ENCODE data around the gene OTUD7B.
"Not testable (repeated sequence)": the region's sequence is repeated elsewhere in the genome, so short reads cannot be mapped to it uniquely, and the experiment has no call there.

OTUD7B gene

DNA sequence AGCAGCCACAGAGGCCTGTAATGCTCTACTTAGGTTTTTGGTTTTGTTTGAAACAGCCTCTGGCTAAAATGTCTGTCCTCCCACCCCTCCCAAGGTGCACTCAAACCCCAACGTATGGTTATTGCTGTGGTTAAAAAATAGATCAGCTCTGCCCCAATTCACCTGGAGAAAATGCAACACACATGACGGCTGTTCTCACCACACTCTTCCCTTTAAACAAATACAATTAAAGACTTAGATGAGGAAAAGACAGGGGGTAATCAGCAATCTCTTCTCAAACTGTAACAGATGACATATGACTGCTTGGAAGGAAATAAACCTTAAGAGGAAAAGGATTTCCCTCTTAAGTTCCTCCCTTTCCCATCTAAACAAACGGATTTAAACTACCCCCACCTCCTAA, 67.6 kb downstream of the OTUD7B start:
- no peak for DNase-seq

DNA sequence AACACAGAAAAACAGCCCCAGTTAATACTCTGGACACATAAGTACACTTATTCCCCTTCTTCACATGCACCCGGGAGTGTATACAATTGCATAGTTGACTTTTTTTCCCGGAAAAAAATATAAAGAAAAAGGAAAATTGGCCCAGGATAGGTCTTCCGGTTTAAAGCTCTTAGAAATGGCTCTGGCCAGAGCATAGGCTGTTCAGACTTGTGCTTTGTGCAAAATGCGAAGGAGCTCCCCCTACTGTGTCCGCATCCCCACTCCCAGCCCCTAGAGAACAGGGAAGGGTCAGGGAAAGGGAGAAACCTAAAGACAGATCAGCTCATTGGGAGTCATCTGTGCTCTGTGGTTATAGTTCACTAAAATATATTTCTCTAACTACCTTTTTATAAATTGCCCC, 68.3 kb downstream of the OTUD7B start:
- DNase-seq: peak in 1 of 4 experiments; percentile 21

DNA sequence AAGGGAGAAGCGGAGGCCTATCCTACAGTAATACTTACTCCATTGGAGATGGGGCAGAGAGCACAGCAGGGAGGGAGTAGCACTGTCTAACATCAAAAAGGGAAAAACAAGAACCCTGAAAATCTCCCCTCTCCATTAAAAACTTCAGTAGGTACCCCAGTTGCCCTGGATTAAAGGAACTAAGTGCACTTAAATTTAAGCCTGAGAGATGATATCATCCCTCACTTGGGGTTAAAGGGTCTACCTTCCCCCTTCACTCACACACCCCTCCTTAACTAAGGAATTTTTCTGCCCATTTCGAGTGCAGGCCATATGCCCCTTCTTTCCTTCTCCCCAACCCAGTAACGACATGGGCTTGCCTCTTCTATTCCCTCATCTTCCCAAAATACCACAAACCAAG, 70.1 kb downstream of the OTUD7B start:
- DNase-seq: no peak

DNA sequence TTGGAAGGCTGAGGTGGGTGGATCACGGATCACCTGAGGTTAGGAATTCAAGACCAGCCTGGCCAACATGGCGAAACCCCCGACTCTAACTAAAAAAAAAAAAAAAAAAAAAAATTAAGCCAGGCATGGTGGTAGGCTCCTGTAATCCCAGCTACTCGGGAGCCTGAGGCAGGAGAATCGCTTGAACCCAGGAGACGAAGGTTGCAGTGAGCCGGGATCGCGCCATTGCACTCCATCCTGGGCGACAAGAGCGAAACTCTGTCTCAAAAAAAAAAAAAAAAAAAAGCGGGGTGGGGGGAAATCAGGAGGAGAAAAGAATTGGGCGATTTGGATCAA, 71.9 kb downstream of the OTUD7B start:
- DNase-seq: not testable (repeated sequence)

DNA sequence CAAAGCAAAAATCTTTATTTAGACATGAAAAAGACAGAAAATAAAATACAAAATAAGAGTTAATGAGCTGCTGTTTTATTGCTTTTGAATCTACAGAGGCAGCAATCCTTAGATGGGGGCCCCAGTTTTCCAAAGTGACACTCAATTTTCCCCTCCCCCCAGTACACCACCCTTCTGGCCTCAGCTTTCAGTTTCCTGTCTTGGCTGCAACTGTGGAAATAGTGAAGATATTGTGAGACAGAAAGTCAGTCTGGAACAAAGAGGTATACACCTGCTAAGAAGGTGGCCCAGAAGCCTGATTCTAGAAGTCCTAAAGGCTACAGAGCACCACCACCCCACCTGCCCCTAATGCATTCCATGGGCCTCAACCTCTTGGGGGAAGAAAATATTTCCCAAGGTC, 72.8 kb downstream of the OTUD7B start:
- DNase-seq: no peak

DNA sequence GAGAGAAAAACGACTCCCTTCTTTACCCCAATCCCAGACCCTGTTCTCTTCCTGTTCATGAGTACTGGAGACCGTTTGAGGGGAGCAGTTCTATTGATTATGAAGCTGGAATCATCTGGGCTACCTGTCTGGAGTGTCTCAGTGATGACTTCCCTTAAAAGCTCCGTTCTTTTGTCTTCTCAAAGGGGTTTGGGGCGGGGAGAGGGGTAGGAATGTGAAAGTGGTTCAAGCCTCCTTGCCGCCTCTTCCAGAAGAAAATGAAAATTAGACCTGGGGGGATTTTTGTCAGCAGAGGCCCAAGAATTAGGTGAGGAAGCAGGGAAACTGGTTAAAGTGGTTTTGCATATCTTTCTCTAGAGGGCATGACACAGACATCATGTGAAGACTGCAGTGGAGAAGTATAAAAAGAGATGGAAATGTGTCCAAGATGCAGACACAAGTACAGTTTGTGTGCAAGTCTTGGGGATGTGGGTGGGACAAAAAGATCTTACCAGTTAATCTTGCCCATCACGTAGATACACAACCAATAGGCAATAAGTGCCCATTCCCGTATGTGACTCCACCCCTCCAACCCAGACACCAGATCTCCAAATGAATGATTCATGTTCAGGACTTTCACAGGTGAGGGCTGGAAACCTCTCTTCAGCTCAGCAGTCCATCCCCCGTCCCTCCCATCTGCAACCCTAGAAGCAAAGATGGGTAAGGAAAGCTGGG, 73.4 kb downstream of the OTUD7B start:
- peak in 3 of 4 experiments; percentile 22 to 48 (median 46) for DNase-seq

DNA sequence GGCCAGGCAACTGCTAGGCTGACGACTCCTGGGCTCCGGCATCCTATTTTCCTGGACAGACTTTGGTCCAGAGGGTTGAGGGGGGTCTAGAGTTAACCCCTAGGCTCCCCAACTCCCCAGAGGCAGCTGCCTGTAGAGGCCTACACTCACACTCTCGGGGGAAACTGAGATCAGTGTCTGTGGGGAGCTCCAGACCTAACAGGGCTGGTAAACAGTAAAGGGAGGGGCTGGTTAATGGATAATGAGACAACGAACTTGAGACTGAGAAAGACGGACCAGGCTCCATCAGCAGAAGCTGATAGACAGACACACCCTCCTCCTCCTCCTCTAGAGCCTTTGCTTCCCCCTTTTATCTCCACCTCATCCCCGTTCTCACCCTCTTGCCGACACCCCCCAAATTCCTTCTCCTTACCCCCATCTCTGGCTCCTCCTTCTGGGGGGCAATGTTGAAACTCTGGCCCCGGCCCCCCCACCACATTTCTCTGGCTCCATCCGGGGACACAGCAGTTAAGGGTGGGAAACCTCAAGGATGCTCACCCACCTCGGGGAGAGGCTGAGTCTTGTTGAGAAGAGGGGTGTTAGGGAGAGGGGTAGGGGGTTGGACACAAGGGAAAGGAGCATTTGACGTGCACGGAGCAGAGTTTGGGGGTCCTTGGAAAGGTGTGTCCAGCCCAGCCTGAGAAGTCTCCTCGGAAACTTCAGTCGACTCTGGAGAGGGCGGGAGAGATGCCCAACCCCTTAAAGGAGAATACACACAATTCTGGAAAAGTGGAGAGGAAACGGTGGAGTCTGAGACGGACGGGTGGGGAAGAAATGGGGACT, 74.1 kb downstream of the OTUD7B start, which contains the start of gene MTMR11:
MTMR11 (minus strand) TSS at position 710 of the 822 bp plus-strand sequence; CDS start at position 478, 232 bp downstream.
- no peak for DNase-seq

DNA sequence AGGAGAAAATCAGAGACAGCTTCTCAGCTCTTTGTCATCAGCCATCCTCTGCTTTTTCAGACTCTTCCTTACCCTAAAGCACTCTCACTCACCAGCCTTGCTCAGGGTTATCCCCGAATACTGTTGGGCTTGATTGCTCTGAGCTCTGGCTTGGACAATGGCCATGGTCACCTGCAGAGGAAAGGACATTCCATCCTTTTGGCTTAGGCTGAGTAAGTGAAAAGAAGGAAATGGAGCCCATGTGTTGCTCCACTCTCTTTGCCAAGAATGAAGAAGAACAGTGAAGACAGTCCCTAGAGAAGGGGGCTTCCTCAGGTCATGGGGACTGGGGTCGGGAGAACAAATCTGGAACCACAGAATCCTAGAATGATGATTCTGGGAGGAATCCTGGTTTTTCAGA, 76.2 kb downstream of the OTUD7B start:
- DNase-seq: no peak

DNA sequence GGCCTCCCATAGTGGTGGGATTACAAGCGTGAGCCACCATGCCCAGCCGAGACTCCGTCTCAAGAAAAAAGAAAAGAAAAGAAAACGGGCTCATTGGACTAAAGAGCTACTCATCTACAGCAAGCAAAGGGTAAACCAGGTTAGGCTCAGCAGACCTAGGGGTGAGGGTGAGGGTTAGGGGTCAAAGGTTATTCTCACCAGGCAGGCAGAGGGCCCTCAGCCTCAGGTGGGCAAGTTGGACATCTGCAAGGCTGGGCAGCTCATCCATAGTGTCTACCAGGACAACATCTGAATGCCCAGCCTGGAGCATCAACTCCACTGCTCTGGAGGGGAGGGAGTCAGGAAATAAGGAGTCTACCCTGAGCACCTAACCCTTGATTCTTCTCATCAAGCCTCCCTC, 77.3 kb downstream of the OTUD7B start:
- DNase-seq: no peak

DNA sequence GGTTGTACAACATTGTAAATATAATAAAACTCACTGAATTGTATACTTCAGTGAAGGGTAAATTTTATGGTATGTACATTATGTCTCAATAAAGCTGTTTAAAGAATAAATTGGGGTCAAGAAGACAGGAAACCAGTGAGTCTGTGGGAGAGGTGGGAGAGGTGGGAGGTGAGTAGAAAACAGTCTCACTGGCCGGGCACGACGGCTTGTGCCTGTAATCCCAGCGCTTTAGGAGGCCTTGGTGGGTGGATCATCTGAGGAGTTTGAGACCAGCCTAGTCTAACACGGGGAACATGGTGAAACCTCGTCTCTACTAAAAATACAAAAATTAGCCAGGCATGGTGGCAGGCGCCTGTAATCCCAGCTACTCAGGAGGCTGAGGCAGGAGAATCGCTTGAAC, 78.1 kb downstream of the OTUD7B start:
- no peak for DNase-seq

DNA sequence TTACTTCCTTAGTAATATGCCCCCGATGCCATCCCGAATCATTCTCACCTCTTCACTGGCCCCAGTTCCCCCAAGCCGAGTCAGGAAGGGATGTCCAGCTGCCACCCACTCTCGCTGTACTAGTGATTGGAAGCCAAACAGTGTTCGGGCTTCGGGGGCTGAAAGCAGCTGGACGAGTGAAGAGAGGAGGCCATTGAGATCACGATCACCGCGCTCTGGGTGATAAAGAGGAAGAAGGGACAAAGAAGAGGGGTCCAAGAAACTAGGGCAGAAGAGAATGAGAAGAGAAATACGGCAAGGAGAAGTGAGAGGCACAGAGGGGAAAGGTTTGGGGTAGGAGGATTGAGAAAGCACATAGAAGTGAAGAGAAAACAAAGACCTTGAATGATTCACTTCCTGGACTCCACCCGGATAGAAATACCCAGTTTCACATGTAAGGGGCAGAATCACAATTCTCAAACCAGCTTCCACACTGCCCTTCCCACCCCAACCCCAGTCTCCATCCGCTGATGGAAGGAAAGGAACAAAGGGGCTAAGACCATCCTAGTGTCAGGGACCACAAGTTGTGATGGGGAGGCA, 79.2 kb downstream of the OTUD7B start:
- peak in 3 of 4 experiments; percentile 32 to 38 (median 34) for DNase-seq

DNA sequence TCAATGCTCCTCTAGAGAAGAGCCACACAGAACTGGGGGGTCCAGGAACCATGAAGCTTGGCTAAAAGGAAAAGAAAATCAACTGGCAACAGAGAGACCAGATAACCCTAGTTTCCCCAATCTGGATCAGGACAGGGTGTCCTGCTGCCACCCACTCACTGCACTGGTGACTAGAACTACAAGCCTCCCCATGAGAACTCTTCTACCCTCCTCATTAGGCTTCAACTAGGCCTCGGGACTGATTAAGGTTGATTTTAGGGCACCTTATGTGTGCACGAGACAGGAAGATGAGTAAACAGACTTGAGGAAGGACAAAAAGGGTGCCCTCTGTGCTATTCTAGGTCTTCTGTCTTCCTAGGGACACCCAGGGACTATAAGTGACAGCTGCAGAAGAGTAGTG, 80.7 kb downstream of the OTUD7B start:
- DNase-seq: peak; percentile 39 to 67 (median 62)

DNA sequence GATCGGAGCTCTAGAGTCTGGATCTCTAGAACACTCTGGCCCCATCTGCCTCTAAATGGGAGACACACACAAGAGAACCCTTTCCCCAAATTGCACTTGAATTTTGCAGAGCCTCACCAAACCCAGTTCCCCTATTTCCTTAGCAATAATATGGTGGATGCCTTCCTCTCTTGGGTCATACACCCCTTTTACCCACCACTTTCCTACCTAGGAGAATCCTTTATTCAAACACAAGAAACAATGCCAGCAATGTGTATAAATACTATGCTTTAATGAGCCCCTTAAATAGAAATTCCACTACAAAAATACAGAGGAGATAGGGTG, 82.2 kb downstream of the OTUD7B start:
- DNase-seq: peak in 2 of 4 experiments; percentile 53 to 58

DNA sequence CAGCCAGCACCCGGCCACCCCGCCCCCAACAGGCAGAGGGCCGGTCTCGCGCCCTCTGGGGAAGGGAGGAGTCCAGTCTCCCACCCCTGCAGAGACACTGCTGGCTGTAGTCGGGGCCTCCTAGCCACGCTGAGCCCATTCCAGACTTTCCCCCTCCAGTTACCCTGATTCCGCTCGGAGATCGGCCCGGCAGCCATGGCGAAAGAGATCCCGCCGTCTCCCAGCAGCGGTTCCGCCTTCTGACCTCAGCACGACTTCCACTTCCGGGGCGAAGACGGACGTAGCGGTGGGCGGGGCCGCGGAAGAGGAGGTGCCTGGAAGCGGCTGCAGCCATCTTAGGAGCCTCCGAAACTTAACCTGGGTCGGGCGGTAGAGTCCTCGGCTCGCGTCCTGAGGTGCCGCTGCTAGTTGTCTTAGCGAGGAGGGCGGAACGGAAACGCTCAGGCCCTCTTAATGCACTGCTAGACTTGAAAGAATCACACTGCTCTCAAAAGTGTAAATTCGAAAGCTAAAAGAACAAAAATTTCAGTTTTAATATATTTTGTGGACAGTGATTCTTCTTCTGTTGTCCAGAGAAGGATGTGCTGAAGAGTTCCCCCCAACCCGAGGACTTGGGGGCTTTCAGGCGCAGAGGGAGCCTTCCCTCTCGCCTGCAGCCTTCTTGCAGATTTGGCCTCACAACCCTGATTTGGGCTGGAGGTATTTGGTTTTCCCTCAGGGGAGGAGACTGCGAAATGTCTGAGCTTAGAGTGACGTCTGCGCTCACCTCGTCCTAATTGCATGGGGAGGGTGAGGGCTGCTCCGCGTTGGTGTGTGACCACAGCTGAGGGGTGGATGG, 82.7 kb downstream of the OTUD7B start, which contains the start of gene SF3B4:
SF3B4 (minus strand) TSS at position 241 of the 838 bp plus-strand sequence; CDS start at position 197, 44 bp downstream.
- peak; percentile 95 to 98 (median 98) for DNase-seq

DNA sequence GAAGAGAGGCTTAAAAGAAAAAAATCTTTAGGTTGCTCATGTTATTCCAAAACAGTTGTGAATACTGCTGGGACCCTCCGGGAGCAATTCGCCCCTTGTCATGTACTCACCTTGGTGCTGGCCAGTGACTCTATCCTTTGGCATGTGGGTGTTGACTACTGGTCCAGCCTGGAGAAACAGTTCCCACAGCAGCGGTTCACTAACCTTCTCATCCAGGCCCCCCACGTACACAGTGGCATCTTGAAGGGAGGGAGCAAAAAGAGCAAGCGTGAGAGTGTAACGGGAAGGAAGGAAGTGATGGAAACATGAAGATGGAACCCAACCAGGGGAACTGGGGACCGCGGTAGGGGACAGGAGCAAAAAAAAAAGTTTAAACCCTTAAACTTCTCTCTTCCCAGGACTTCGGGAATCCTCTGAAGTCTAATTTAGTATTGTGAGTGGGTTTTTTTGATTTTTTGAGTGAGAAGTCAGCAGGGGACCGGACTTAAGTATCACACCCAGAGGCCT, 83.4 kb downstream of the OTUD7B start:
- DNase-seq: no peak

DNA sequence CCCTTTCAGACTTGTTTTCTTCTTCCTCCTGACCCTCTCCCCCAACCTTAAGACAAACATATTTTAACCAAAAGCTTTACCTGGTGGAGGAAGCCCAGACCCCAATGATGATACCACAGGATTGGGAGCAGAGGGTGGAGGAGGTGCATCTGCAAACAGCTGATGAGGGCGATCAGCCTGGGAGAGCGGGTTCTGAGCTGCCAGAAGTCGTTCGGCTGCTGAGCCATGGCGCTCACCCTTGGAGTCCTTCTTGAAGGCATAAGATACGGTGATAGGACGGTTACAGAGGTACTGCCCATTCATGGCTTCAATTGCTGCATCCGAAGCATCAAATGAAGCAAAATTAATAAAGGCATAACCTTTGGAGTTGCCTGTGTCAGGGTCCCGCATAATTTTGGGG, 84.2 kb downstream of the OTUD7B start:
- DNase-seq: no peak

DNA sequence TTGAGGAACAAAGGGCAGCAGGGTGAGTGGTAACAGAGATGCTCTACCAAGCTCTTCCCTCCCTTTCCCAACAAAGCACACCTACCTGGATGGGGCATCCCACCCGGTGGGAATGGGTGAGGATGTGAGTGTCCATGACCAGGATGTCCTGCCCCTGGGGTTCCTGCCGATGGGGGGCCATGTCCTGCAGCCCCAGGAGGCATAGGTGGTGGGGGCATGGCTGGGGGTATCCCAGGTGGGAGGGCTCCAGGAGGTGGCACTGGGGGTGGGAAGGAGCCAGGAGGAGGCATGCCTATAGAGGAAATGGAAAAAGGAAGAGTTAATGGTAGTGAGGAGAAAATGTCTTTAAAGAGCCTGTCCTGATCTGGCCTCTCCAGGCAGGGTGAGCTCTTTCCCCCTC, 84.8 kb downstream of the OTUD7B start:
- no peak for DNase-seq

DNA sequence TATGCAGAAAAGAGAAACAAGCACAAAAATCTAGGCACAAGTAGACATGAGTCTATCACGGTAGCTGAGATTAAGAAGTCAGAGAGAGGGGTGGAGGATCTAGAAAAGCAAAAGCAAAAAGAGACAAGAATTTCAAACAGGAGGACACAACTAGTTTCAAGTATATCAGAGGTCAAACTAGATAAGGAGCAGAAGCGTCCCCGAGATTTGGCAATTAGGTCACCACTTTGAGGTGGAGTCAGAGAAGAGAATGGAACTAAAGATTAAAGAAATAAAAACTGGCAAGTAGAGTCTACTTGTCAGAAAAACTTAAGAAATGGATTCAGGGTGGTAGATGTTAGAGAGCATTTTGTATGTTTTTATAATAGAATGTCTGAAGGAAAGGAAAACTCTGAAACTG, 85.2 kb downstream of the OTUD7B start:
- DNase-seq: no peak

DNA sequence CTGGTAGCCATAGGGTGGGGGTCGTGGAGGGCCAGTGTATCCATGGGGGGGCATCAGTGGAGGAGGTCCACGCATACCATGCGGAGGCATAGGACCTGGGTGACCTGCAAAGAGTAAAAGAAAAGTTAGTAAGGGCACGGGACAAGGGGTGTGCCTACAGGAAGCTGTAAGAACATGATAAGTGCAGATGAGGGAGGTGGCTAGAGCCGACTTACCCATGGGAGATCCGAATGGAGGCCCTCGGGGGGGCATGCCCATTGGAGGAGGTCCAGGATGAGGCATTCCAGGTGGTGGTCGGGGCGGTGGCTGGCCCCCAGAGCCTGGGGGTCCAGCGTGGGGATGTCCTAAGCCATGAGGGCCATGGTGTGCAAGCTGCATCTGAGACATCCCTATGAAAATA, 86.9 kb downstream of the OTUD7B start:
- no peak for DNase-seq

DNA sequence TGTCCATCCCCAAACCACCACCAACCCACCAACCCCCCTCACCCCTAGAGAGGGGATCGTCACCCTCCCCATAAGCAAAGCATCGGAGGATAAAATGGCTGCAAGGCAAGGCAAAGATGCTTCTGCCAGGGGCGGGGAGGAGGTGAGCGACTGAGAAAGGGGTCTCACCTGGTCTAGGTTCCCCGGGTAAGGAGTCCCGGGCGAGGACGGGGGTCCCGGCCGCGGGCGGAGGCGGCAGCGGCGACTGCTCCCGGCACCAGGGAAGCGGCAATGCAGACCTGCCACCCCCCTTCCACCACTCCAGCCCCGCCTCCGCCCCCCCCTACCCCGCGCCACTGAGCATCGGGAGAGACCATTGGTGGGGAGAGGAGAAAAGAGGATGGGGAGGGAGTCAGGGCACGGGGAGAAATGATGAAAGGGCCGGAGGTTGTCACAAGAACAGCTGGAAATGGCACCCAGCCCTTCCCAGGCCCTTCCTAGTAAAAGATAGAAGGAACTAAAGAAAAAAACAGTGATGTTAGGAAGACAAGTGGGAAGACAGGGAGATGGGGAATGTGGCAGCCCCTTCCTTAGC, 92.9 kb downstream of the OTUD7B start, which contains the start of gene SV2A:
SV2A (minus strand) TSS at position 274 of the 574 bp plus-strand sequence. CDS start 4,004 bp downstream, outside the sequence.
- DNase-seq: peak in 2 of 4 experiments; percentile 11 to 13

DNA sequence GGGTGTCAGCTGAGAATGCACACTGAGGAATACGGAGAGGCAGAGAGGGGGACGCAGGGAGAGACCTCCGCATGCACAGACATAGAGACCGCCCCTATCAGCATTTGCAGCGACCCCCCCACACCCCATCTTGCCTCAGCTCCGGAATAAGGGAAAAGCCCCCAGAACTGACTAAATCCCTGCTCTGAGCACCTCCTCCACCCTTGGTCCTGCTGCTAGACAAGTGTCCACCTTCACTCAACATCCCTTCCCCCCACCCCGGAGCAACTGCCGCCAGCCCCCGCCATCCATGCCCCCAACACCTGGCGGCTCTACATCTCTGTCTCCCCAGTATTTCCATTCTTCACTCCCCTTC, 93.7 kb downstream of the OTUD7B start:
- DNase-seq: no peak
